Measurements from ENCODE around the gene POPDC2.
"Not testable (repeated sequence)": the region's sequence is repeated elsewhere in the genome, so short reads cannot be mapped to it uniquely, and the experiment has no call there.

The POPDC2 gene

GRCh38 chr3:119624002-119624720 lies 36.2 kb downstream of the POPDC2 start:
- no peak overlapping the region for H3K27ac ChIP-seq
- no peak for DNase-seq (ENCODE audit: low read depth, low spot score)

GRCh38 chr3:119620899-119621298 lies 39.5 kb downstream of the POPDC2 start:
- DNase-seq (ENCODE audit: low read depth, low spot score), result no peak

GRCh38 chr3:119619094-119619493 lies 41.3 kb downstream of the POPDC2 start:
- no peak for DNase-seq (ENCODE audit: low read depth, low spot score)
- H3K27ac ChIP-seq, result no peak overlapping the region

More at GRCh38 chr3:119620899-119621298, 39.5 kb downstream of the POPDC2 start:
- H3K27ac ChIP-seq, result no peak overlapping the region

- H3K27ac ChIP-seq, result no peak overlapping the region
These were observed 44.3 kb downstream of the POPDC2 start for GRCh38 chr3:119616056-119616455.

GRCh38 chr3:119613872-119614271 lies 46.5 kb downstream of the POPDC2 start:
- H3K27ac ChIP-seq, result no peak overlapping the region
- DNase-seq (ENCODE audit: low read depth, low spot score), result no peak

More at GRCh38 chr3:119616056-119616455, 44.3 kb downstream of the POPDC2 start:
- no peak for DNase-seq (ENCODE audit: low read depth, low spot score)

- DNase-seq (ENCODE audit: low read depth, low spot score), result no peak
- no peak overlapping the region for H3K27ac ChIP-seq
These were observed 47.2 kb downstream of the POPDC2 start for GRCh38 chr3:119613201-119613600.

- no peak for DNase-seq (ENCODE audit: low read depth, low spot score)
- H3K27ac ChIP-seq, result no peak overlapping the region
These were observed 48.7 kb downstream of the POPDC2 start for GRCh38 chr3:119611664-119612063.

- DNase-seq (ENCODE audit: low read depth, low spot score), result no peak
- no peak overlapping the region for H3K27ac ChIP-seq
These were observed 51.1 kb downstream of the POPDC2 start for GRCh38 chr3:119609301-119609700.

GRCh38 chr3:119608405-119609000 lies 51.9 kb downstream of the POPDC2 start:
- no peak for DNase-seq (ENCODE audit: low read depth, low spot score)
- no peak overlapping the region for H3K27ac ChIP-seq

GRCh38 chr3:119604878-119605277 lies 55.5 kb downstream of the POPDC2 start:
- DNase-seq (ENCODE audit: low read depth, low spot score), result no peak
- H3K27ac ChIP-seq, result no peak overlapping the region

- no peak for DNase-seq (ENCODE audit: low read depth, low spot score)
- no peak overlapping the region for H3K27ac ChIP-seq
These were observed 57.7 kb downstream of the POPDC2 start for GRCh38 chr3:119602676-119603075.

- no peak for DNase-seq (ENCODE audit: low read depth, low spot score)
- no peak overlapping the region for H3K27ac ChIP-seq
These were observed 59.2 kb downstream of the POPDC2 start for GRCh38 chr3:119601154-119601553.

GRCh38 chr3:119600732-119601131 lies 59.7 kb downstream of the POPDC2 start:
- no peak overlapping the region for H3K27ac ChIP-seq
- DNase-seq (ENCODE audit: low read depth, low spot score), result no peak

- no peak overlapping the region for H3K27ac ChIP-seq
- no peak for DNase-seq (ENCODE audit: low read depth, low spot score)
These were observed 60.7 kb downstream of the POPDC2 start for GRCh38 chr3:119599558-119600174.

- no peak overlapping the region for H3K27ac ChIP-seq
- no peak for DNase-seq (ENCODE audit: low read depth, low spot score)
These were observed 61.8 kb downstream of the POPDC2 start for GRCh38 chr3:119598410-119599098.

GRCh38 chr3:119597548-119598288 lies 62.7 kb downstream of the POPDC2 start, which contains the start of gene PLA1A:
Gene PLA1A, plus strand, starts transcription at chr3:119597885. Its CDS starts 29 bp downstream, at chr3:119597914.
- H3K27ac ChIP-seq, result no peak within 1 kb of the TSS
- DNase-seq (ENCODE audit: low read depth, low spot score), result no peak

GRCh38 chr3:119596398-119596797 lies 64.0 kb downstream of the POPDC2 start:
- no peak overlapping the region for H3K27ac ChIP-seq
- no peak for DNase-seq (ENCODE audit: low read depth, low spot score)

GRCh38 chr3:119595639-119596334 lies 64.6 kb downstream of the POPDC2 start:
- no peak for DNase-seq (ENCODE audit: low read depth, low spot score)

GRCh38 chr3:119594929-119595328 lies 65.5 kb downstream of the POPDC2 start:
- DNase-seq (ENCODE audit: low read depth, low spot score); H3K27ac ChIP-seq: not testable (repeated sequence)

More at GRCh38 chr3:119595639-119596334, 64.6 kb downstream of the POPDC2 start:
- H3K27ac ChIP-seq, result no peak overlapping the region
